Measurements from ENCODE around the gene RPL7A.
"Not testable (repeated sequence)": the region's sequence is repeated elsewhere in the genome, so short reads cannot be mapped to it uniquely, and the experiment has no call there.

The RPL7A gene

GRCh38 chr9:133389562-133389961 lies 41.5 kb downstream of the RPL7A start:
- no peak for DNase-seq (ENCODE audit: low read depth)

GRCh38 chr9:133390713-133391112 lies 42.7 kb downstream of the RPL7A start:
- DNase-seq (ENCODE audit: low read depth) = no peak

- not testable (repeated sequence) for DNase-seq (ENCODE audit: low read depth)
These were observed 43.4 kb downstream of the RPL7A start for GRCh38 chr9:133391449-133391848.

GRCh38 chr9:133392308-133392707 lies 44.3 kb downstream of the RPL7A start:
- DNase-seq (ENCODE audit: low read depth) = not testable (repeated sequence)

- no peak for DNase-seq (ENCODE audit: low read depth)
These were observed 45.4 kb downstream of the RPL7A start for GRCh38 chr9:133393399-133393798.

GRCh38 chr9:133394687-133395271 lies 46.8 kb downstream of the RPL7A start:
- no peak for DNase-seq (ENCODE audit: low read depth)

- peak; percentile 53 for DNase-seq (ENCODE audit: low read depth)
These were observed 48.9 kb downstream of the RPL7A start for GRCh38 chr9:133396952-133397351.

GRCh38 chr9:133397370-133397769 lies 49.4 kb downstream of the RPL7A start:
- DNase-seq (ENCODE audit: low read depth) = no peak

GRCh38 chr9:133397895-133398294 lies 49.9 kb downstream of the RPL7A start:
- DNase-seq (ENCODE audit: low read depth) = no peak

GRCh38 chr9:133400292-133400691 lies 52.3 kb downstream of the RPL7A start:
- no peak for DNase-seq (ENCODE audit: low read depth)

Measured in ELR (cell line).